Caco-2 (cell line): ENCODE data around the gene SPDYE11. TPM values are rescaled to one million over a fixed set of nuclear protein-coding genes. Genes with fewer than 3 reads are reported as not detected.
"Not testable (repeated sequence)": the region's sequence is repeated elsewhere in the genome, so short reads cannot be mapped to it uniquely, and the experiment has no call there.

ENCODE experiments used
- BruUV-seq: library from RNA; stranded (reverse); fragments of 400-500 nt; replicated peaks from 2 replicates; lab custom pipeline; 2021; lab: Mats Ljungman, UMichigan
- CTCF ChIA-PET: fragments of 300-600 bp; sonication (Branson Sonifier 250); formaldehyde crosslinking; loops from one replicate; lab custom pipeline; 2022; ENCODE audit warnings: antibody characterized with exemption; lab: Charles Lee
- POLR2A ChIA-PET: fragments of 300-600 bp; sonication (Branson Sonifier 250); formaldehyde crosslinking; loops from one replicate; lab custom pipeline; 2022; ENCODE audit warnings: antibody characterized with exemption; lab: Charles Lee
- DNase-seq, 2 experiments: peaks; one replicate each; pipeline versions ENCODE4 v3.0.0 to v3.0.0-alpha.2; 2020 to 2022
- H3K27me3 ChIP-seq: replicated peaks from 2 replicates; pipeline ENCODE4 v1.6.0; 2011; ENCODE audit warnings: low read length; ENCODE audit not compliant: control insufficient read depth, insufficient read depth
- H3K36me3 ChIP-seq: 2 replicates; pipeline ENCODE4 v1.5.1; 2011; ENCODE audit warnings: low read length; ENCODE audit not compliant: control insufficient read depth, insufficient read depth
- H3K4me1 ChIP-seq: fragments of 250-450 bp; sonication (Bioruptor Pico); 2 replicates; pipeline ENCODE4 v1.5.1; 2020; ENCODE audit warnings: mild to moderate bottlenecking
- H3K4me3 ChIP-seq: 2 replicates; pipeline ENCODE4 v1.5.1; 2011; ENCODE audit warnings: low read depth, mild to moderate bottlenecking, control low read depth, low read length
- H3K9me3 ChIP-seq: fragments of 250-450 bp; sonication (Bioruptor Pico); 2 replicates; pipeline ENCODE4 v1.5.1; 2020; ENCODE audit warnings: mild to moderate bottlenecking, moderate library complexity
- H3K27ac Mint-ChIP-seq: one replicate; pipeline ENCODE4 v1.8.0; 2022; ENCODE audit warnings: mixed read lengths; ENCODE audit not compliant: unreplicated experiment
- H3K27me3 Mint-ChIP-seq: one replicate; pipeline ENCODE4 v1.8.0; 2022; ENCODE audit warnings: mixed read lengths; ENCODE audit not compliant: insufficient read depth, unreplicated experiment
- H3K36me3 Mint-ChIP-seq: one replicate; pipeline ENCODE4 v1.8.0; 2022; ENCODE audit warnings: mild to moderate bottlenecking, mixed read lengths; ENCODE audit not compliant: insufficient read depth, unreplicated experiment
- H3K4me1 Mint-ChIP-seq: one replicate; pipeline ENCODE4 v1.8.0; 2022; ENCODE audit warnings: low read depth, mixed read lengths; ENCODE audit not compliant: unreplicated experiment
- H3K4me3 Mint-ChIP-seq: one replicate; pipeline ENCODE4 v1.8.0; 2022; ENCODE audit warnings: mild to moderate bottlenecking, moderate library complexity, mixed read lengths; ENCODE audit not compliant: unreplicated experiment
- H3K9me3 Mint-ChIP-seq: one replicate; pipeline ENCODE4 v1.8.0; 2022; ENCODE audit warnings: mixed read lengths; ENCODE audit not compliant: unreplicated experiment
- intact Hi-C: fragments of 100-400 bp; cut with micrococcal nuclease; formaldehyde crosslinking; loops from one replicate; pipeline ENCODE4 v1.10.0; 2022; ENCODE audit not compliant: unreplicated experiment
- total RNA-seq: library from RNA; stranded (reverse); gene quantifications from 2 replicates; pipeline ENCODE4 v1.2.3, GENCODE V29; 2022

The SPDYE11 gene
- total RNA-seq, 1 experiment from 2014 or later, result not detected

- H3K4me1 Mint-ChIP-seq, H3K4me1 ChIP-seq, intact Hi-C loops, H3K4me3 ChIP-seq, H3K27ac Mint-ChIP-seq, H3K36me3 ChIP-seq, H3K36me3 Mint-ChIP-seq, CTCF ChIA-PET, H3K27me3 ChIP-seq, H3K9me3 Mint-ChIP-seq, H3K27me3 Mint-ChIP-seq, H3K9me3 ChIP-seq, POLR2A ChIA-PET, DNase-seq, H3K4me3 Mint-ChIP-seq: not testable (repeated sequence)
- BruUV-seq, result TSS peak; percentile 4
Observed at GRCh38 chr7:72997887-72998468, 59.7 kb downstream of the SPDYE11 start.

Other genes starting within 250 kb of the SPDYE11 start
- gene TYW1B, start 229.7 kb downstream of the SPDYE11 start, total RNA-seq, result 10.0 and 12.8 TPM in 2 replicates
- 76.8 and 83.1 TPM in 2 replicates for gene POM121, start 132.8 kb downstream of the SPDYE11 start, total RNA-seq
- gene TRIM74, start 88.4 kb downstream of the SPDYE11 start, total RNA-seq, result 0.39 TPM in 1 of 2 replicates, not detected in the other
- not detected in 2 replicates for gene SPDYE8, start 28.1 kb downstream of the SPDYE11 start, total RNA-seq
- gene SPDYE9, start 28.1 kb upstream of the SPDYE11 start, total RNA-seq, result not detected in 2 replicates